Mucosa of descending colon (tissue), 3 donors: ENCODE data around the gene TBC1D21. TPM values are rescaled to one million over a fixed set of nuclear protein-coding genes. Genes with fewer than 3 reads are reported as not detected.

Experiments
- ATAC-seq: fragments of 200-7000 bp; cut with Tn5 transposase; one replicate; pipeline ENCODE4 v1.9.1; 2020; ENCODE audit warnings: mild to moderate bottlenecking, moderate library complexity
- DNase-seq, 3 donors: peaks; one replicate each; pipeline ENCODE4 v3.0.0-alpha.2; 2020
- H3K36me3 ChIP-seq: fragments of 200-600 bp; one replicate; pipeline ENCODE4 v1.8.0; 2021; ENCODE audit warnings: low read depth, mild to moderate bottlenecking
- H3K4me1 ChIP-seq: fragments of 200-600 bp; one replicate; pipeline ENCODE4 v1.8.0; 2021; ENCODE audit warnings: low read depth, mild to moderate bottlenecking
- H3K4me3 ChIP-seq: fragments of 200-600 bp; one replicate; pipeline ENCODE4 v1.8.0; 2021; ENCODE audit warnings: mild to moderate bottlenecking
- H3K9me3 ChIP-seq: fragments of 200-600 bp; one replicate; pipeline ENCODE4 v1.8.0; 2021; ENCODE audit warnings: mild to moderate bottlenecking
- intact Hi-C, 2 donors: fragments of 100-400 bp; cut with DNase I in 1 of 2; cut with micrococcal nuclease in 1 of 2; formaldehyde crosslinking; loops; one replicate each; pipeline versions ENCODE4 v1.11.0 to v1.11.1; 2022; cut with DNase I, micrococcal nuclease
- total RNA-seq, 3 donors: library from RNA; stranded (reverse); fragmentation: NEBNext Ultra II Directional in 2 of 3; extraction: Animal tissue kit (Norgen Biotek cat#: 25700) in 2 of 3; gene quantifications; one replicate each; pipeline versions ENCODE4 v1.2.1 to v1.2.4, GENCODE V29; 2021 to 2023
- TF ChIP-seq, protein P1 (sequence below): fragments of 200-600 bp; IDR thresholded peaks from one replicate; pipeline ENCODE4 v1.8.0; 2022; ENCODE audit warnings: antibody characterized with exemption, mild to moderate bottlenecking
- donor health status: DM: no; HTN: no; CAD: no; lungs with moderate emphysema.
- donor health status: DM: no; HTN: no; CAD: no.
- donor health status: DM: no; HTN: yes; CAD: no.

The TBC1D21 gene
- total RNA-seq, 3 donors from 2014 or later: not detected

DNA sequence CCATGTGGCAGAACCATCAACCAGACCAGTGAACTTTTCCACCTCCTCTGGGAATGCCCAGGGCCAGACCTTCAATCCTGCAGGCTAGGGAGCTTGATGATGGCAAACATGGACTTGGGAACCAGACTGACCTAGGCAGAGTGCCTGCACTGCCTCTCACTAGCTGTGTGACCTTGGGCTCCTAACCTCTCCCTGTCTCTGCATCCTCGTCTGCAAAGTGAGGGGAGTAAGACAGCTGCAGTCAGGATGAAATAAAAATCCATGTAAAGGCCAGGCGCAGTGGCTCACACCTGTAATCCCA, 35.4 kb downstream of the TBC1D21 start:
- H3K4me1 ChIP-seq: no peaks in the 10 kb centered on the region
- TF ChIP-seq, protein P1, sequence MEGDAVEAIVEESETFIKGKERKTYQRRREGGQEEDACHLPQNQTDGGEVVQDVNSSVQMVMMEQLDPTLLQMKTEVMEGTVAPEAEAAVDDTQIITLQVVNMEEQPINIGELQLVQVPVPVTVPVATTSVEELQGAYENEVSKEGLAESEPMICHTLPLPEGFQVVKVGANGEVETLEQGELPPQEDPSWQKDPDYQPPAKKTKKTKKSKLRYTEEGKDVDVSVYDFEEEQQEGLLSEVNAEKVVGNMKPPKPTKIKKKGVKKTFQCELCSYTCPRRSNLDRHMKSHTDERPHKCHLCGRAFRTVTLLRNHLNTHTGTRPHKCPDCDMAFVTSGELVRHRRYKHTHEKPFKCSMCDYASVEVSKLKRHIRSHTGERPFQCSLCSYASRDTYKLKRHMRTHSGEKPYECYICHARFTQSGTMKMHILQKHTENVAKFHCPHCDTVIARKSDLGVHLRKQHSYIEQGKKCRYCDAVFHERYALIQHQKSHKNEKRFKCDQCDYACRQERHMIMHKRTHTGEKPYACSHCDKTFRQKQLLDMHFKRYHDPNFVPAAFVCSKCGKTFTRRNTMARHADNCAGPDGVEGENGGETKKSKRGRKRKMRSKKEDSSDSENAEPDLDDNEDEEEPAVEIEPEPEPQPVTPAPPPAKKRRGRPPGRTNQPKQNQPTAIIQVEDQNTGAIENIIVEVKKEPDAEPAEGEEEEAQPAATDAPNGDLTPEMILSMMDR: no peak
- no peak overlapping the region for H3K4me3 ChIP-seq
- intact Hi-C loops: no loop called here
- no peaks in the 10 kb centered on the region for H3K9me3 ChIP-seq
- ATAC-seq (no peak), DNase-seq (no peak)
- H3K36me3 ChIP-seq: no peaks in the 10 kb centered on the region

DNA sequence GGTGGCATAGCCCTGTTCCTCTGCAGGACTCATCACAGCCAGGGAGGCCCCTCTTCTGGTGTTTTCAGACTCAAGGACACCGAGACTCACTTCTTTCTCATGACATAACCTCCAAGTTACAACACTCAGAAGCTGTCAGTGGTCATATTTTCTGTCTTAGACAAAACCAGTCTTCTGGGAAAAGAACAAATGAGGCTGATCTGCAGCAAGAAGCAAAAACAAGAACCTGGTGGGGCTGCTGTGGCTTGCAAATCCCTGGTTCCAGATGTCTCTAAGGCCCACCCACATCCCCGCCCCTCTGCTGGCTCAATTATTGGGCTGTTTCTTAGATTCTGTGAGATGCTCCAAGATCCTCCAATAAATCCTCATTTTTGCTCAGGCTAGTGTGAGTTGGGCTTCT, 36.3 kb downstream of the TBC1D21 start:
- ATAC-seq: no peak
- intact Hi-C loops: no loop called here
- Histone ChIP-seq H3K4me1 (no peaks in the 10 kb centered on the region), H3K9me3 (no peaks in the 10 kb centered on the region), H3K36me3 (no peaks in the 10 kb centered on the region), H3K4me3 (no peak overlapping the region)
- TF ChIP-seq, protein P1: no peak
- DNase-seq: no peak

DNA sequence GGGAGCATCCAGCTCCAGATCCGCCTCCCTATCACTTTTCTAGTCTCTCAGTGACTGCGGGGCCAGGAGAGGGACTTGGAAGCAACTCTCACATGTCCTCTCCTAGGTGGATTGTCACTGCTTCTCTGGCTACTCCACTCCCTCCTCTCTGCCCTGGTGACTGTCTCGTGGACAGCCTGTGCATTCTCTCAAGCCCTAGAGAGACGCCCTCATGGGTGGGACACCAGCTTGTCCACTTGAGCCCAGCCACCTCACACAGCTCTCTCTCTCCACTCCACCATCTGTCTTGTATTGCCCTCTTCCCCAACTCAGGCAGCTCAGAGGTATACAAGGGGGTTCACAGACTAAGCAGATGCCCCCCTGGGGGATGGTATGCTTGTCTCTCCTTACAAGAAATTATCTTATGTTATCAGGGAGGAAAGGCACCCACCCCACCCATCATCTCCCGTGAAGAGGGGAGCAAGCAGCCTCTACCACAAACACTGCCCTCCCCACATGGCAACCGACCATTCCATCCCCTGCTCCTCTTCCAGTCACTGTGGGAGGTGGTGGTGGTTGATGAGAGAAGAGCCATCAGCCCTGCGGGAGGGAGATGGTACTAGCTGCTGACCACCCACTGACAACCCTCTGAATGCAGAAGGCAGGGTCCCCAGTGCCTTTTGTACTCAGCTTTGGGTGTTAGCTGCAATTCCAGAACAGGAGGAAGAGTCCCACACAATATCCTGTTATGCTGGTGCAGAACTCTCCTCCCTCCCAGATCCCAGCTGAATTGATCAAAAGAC, 37.3 kb downstream of the TBC1D21 start:
- H3K4me1 ChIP-seq: no peaks in the 10 kb centered on the region
- H3K4me3 ChIP-seq: no peak overlapping the region
- TF ChIP-seq, protein P1: no peak
- intact Hi-C loops: no loop called here
- H3K36me3 ChIP-seq: no peaks in the 10 kb centered on the region
- ATAC-seq (no peak), DNase-seq (no peak)
- H3K9me3 ChIP-seq: no peaks in the 10 kb centered on the region

DNA sequence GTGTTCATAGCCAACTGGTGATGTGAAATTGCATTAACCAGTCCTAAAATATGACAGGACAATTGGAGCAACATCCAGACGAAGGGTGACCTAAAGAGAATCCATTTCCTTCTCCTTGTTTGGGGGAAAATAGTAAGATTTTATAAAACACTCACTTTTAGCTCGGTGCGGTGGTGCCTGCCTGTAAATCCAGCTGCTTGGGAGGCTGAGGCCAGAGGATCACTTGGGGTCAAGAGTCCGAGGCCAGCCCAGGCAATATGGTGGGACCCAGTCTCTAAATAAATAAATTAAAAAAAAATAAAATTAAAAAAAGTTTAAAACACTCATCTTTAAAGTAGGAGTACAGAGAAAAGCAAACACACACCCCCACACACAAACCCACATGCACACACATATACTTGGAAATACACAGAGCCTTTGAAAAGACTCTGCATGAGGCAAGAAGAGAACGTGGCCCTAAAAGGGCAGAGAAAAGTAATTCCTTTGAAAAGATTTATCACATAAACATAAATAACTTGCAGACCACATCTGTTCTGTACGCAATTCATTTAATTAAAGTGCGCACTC, 38.7 kb downstream of the TBC1D21 start:
- TF ChIP-seq, protein P1: no peak
- intact Hi-C loops: no loop called here
- no peak for ATAC-seq
- no peaks in the 10 kb centered on the region for H3K4me1 ChIP-seq
- H3K9me3 ChIP-seq: no peaks in the 10 kb centered on the region
- H3K4me3 ChIP-seq: no peak overlapping the region
- no peak for DNase-seq
- no peaks in the 10 kb centered on the region for H3K36me3 ChIP-seq

DNA sequence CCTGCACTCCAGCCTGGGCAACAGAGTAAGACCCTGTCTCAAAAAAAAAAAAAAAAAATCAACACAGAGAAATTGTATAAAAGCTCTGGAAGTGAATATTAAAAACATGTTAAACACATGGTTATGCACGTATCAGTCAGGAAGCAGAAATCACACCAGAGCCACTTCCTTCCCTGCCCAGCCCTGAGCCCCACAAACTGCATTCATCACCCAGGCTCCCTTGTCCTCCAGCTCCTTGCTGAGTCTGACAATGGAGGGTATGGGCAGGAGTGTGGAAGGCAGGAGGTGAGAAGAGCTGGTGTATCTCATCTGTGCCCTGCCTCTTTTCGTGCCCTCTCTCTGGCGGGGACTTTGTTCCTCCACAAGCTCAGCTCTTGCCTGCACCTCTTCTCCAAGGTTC, 40.8 kb downstream of the TBC1D21 start:
- intact Hi-C loops: no loop called here
- no peaks in the 10 kb centered on the region for H3K9me3 ChIP-seq
- ATAC-seq: no peak
- TF ChIP-seq, protein P1: no peak
- no peaks in the 10 kb centered on the region for H3K4me1 ChIP-seq
- DNase-seq: no peak
- H3K4me3 ChIP-seq: no peak overlapping the region
- H3K36me3 ChIP-seq: no peaks in the 10 kb centered on the region
